Stimulated activated CD4-positive, alpha-beta T cell treated with anti-CD3 and anti-CD28 coated beads, Interleukin-15, amount 100 ng/mL, for 48 hours (primary cell): ENCODE data around the gene C1QC.
"Not testable (repeated sequence)": the region's sequence is repeated elsewhere in the genome, so short reads cannot be mapped to it uniquely, and the experiment has no call there.

Source experiments
- DNase-seq, 2 donors: peaks; one replicate each; pipeline ENCODE4 v3.0.0-alpha.2; 2020; ENCODE audit warnings: low read depth in 2 of 2

Gene C1QC

DNA sequence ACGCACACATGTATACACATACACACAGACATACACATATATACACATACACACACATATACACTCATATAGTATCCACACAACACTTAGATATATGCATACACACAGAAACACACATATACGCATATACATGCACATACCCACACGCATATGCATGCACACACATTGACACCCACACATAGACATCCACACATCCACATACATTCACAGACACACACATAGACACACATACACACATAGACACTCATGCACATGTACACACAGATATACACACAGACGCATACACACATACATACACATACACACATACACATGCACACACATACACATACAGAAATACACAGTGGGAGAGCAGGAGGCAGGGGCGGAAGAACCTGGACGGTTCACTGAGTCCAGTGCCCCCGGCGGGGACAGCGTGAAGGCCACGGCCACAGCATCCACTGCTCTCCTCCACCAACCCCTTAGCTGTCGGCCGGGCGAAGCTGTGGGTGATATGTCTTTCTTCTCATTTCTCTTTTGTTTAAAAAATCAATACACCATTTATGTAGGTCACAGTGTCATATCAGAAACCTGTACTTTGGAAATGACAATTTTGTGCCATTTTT is 6.8 kb downstream of the C1QC start:
- no peak for DNase-seq

DNA sequence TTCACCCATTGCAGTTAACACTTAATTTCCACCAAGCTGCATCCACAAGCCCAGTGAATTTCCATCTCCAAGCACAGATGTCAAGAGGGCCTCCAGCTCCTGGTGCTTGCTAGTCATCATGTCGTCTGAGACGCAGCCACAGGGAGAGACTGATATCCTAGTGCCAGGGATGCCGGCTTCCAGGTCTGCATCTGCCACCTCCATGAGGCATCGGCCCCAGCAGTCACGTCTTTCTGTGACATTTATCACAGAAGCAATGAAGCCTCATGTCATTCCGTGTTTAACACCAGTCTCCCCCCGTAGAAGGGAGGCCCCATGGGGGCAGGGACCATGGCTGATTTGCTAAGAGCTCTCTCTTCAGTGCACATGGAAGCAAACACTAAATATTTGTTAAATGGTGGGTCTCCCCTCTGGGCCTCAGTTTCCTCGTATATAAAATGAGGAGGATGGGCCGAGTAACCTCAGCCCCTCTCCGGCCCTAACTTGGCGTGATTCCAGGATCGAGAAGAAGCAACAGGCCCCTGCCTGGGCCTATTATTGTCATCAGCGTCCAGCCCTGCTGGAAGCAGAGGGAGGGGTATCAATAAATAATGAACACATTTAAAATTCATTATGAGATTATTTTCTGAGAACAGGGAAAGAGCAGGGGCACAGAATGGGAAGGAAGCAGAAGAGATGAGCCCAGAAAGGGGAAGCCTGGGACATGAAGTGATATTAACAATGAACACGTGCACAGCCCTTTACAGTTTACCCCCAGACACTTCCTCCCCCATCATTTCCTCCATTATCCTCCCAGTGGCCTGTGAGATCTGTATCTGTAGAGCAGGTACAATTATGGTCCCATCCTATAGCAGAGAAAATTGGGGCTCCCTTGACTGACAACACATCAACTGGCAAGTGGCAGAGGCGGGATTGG is 8.8 kb downstream of the C1QC start:
- no peak for DNase-seq

DNA sequence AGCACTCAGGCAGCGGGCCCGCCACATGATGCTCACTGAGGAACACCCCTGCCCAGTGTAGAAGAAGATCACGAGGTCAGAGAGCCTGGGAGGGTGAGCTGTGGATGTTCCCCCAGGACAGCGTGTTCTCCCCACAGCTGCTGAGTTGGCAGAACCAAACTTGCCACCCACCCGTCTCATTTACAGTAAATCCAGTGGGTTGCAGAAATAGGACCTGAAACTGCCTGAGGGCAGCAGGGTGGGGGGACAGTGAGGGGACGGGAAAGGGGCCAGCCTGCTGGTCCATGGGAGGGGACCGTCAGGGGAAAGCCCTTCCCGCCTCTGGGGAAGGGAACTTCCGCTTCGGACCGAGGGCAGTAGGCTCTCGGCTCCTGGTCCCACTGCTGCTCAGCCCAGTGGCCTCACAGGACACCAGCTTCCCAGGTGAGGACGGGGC is 9.5 kb downstream of the C1QC start, which contains the start of gene C1QB:
Gene C1QB, plus strand, starts transcription at position 356 of the 436 bp plus-strand sequence. CDS start 6,227 bp downstream, outside the sequence.
- no peak for DNase-seq

DNA sequence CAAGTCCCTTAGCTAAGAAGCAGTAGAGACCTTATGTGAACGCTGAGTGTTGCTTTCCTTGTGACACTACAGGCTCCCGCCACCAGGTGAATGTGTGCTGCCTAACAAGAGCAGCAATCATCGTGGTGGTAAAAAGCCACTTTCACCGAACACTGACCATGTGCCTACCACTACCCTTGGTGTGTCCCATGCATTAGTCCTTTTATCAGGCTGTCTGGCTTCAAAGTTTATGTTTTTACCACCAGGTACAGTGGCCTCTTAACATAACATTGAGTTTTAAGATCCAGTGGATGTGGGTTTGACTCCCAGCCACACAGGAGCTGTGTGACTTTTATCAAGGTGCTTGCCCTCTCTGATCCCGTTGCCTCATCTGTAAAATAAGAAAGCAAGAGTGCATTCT is 11.3 kb downstream of the C1QC start:
- DNase-seq = no peak

DNA sequence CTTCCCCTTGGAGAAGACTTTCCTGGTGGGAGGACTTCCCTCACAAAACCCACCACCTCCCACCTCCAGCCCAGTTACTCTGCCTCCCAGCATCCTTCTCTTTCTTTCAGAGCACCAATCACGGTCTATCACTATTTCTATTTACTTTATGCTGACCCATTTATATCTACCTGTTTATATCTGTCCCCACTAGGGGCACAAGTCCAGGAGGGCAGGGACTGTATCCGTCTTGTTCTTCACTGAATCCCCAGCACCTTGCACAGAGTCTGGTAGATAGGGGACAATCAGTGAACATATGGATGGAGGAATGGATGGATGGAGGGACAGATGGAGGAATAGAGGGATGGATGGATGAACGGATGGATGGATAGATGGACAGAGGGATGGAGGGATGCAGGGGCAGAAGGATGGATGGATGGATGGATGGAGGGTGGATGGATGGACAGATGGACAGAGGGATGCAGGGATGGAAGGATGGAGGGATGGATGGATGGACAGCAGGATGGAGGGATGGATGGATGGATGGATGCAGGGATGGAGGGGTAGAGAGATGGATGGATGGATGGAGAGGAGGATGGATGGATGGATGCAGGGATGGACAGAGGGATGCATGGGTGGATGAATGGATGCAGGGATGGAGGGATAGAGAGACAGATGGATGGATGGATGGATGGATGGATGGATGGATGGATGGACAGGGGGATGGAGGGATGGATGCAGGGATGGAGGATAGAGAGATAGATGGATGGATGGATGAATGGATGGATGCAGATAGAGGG is 15.1 kb downstream of the C1QC start:
- DNase-seq = no peak

DNA sequence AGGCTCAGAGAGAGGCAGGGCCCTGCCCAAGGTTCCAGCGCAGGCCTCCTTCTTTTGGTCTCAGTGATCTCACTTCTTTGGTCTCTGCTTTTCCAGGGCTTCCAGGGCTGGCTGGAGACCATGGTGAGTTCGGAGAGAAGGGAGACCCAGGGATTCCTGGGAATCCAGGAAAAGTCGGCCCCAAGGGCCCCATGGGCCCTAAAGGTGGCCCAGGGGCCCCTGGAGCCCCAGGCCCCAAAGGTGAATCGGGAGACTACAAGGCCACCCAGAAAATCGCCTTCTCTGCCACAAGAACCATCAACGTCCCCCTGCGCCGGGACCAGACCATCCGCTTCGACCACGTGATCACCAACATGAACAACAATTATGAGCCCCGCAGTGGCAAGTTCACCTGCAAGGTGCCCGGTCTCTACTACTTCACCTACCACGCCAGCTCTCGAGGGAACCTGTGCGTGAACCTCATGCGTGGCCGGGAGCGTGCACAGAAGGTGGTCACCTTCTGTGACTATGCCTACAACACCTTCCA is 17.3 kb downstream of the C1QC start:
- no peak for DNase-seq

DNA sequence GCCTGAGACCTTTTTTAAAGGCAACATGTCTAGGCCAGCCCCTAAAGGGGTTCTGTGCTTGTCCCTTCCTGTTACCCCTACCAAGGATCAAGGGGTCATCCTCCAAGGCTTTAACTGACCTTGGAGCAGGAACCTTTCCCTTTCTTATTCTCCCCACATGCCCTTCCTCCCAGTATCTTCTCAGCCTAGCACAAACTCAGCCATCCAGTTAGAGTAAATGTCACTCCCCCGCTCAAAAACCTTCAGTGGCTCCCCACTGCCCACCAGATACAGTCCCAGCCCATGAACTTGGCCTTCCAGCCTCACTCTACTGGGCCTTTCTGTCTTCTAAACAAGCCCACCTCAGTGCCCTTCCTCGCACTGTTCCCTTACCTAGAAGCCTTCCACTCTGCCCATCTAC is 18.4 kb downstream of the C1QC start:
- DNase-seq = no peak

DNA sequence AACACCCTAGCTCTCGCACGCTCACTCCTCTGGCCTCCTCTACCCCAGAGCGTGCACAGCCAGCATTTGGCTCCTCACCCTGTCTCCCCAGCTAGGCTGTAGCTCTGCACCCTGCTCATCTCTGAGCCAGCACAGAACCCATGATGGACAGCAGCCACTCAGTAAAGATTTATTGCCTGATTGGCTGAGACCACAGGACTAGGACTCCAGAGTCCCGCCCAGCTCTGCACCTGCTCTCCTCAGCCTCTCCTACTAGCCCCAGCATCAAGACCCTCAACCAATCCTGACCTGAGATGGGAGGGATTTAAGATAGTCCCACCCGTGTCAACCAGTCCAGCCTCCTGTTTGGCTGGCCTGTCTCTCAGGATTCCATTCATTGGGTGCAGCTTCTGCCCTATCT is 18.9 kb downstream of the C1QC start:
- no peak for DNase-seq

DNA sequence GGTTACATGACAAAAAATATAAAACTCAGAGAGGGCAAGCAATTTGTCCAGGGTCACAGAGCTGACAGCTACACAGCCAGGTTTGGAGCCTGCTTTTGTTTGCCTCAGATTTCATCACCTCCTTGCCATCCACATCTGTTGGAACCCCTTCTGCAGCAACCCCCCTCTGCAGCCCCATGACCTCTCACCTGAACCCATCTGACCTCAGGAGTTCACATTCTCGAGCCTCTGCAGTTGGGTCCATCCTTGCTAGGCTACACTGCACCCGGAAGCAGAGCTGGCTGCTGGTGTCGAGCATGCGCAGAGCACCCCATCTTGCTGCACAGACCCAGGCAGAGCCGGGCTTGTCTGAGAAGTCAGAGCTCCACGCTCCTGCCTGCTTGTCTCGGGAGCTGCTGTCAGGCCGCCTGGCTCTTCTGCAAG is 19.6 kb downstream of the C1QC start:
- no peak for DNase-seq

DNA sequence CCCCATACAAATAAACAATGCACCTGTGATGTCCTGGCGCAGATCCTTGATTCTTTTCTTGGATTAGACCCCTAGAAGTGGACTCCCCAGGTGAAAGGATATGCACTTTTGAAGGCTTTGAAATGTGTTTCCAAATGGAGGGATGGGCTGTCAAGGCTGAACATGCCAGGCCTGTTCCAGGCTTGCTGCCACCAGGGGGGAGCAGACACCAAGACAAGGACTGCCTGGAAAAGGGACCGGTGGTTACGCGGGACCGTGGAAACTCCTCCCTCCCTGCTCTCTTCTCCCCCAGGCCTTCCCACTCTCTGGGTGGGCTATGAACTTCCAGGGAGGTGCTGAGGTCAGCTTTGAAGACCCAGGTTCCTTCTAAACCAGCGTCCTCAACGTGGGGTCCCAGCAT is 22.3 kb downstream of the C1QC start:
- DNase-seq = no peak

DNA sequence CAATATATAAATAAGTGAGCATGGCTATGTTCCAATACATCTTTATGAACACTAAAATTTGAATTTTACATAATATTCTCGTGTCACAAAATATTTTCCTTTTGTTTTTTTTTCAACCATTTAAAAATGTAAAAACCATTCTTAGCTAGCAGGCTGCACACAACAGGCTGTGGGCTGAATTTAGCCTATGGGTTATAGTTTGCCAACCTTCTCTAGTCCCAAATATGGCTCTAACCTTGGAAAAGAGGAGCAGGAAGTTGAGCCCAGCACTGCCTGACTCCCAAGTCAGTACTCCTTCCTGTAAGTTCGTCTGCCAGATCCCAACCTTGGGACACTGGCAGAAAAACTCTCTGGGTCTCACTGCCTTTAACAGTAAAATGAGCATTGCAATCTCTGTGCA is 23.0 kb downstream of the C1QC start:
- no peak for DNase-seq

DNA sequence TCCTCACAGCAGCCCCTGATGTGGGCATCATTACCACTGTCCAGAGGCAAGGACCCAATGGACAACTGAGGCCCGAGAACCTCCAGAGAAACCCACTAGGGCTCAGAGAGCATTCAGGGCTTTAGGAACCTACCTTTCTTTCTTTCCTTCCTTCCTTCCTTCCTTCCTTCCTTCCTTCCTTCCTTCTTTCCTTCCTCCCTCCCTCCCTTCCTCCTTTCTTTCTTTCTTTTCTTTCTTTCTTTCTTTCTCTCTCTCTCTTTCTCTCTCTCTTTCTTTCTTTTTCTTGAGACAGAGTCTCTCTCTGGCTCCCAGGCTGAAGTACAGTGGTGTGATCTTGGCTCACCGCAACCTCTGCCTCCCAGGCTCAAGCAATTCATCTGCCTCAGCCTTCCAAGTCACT is 25.4 kb downstream of the C1QC start:
- DNase-seq = not testable (repeated sequence)

DNA sequence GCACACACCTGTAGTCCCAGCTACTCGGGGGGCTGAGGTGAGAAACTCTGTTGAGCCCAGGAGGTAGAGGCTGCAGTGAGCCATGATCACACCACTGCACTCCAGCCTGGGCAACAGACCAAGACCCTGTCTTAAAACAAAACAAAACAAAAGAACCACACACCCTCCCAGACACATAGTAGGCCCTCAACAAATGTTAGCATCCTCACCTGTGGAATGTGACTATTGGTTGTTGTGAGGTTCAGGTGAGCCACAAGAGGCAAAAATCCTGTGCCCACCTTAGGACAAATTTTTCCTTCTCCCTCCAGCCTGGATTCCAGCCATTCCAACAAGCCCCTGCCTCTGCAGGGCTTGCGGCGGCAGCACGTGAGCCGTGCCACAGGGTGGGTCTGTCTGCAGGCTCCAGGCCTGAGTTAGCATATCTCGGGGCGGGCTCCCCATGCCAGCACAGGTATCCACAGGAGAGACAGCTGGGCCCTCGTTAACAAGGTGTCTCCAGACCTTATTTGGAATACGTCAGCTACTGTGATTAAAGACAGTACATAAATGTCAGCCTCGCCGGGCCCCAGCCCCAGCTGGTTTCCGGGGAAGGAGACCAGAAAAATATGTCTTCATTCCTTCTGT is 27.0 kb downstream of the C1QC start:
- no peak for DNase-seq

DNA sequence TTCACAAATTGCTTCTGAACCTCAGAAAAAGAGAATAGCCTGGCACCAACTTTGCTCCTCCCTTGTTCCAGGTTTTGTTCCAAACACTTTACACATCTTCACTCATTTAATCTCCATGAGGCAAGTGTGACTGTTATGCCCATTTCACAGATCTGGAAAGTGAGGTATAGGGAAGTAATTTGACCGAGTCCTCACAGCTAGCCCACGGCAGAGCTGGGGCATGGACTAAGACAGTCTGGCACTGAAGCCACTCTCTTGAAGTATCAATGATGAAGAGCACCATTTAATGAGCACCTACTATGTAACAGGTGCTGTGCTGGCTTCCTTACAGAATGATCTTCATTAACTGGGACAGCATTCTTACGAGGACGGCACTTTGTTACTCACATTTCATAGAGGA is 28.6 kb downstream of the C1QC start:
- no peak for DNase-seq

DNA sequence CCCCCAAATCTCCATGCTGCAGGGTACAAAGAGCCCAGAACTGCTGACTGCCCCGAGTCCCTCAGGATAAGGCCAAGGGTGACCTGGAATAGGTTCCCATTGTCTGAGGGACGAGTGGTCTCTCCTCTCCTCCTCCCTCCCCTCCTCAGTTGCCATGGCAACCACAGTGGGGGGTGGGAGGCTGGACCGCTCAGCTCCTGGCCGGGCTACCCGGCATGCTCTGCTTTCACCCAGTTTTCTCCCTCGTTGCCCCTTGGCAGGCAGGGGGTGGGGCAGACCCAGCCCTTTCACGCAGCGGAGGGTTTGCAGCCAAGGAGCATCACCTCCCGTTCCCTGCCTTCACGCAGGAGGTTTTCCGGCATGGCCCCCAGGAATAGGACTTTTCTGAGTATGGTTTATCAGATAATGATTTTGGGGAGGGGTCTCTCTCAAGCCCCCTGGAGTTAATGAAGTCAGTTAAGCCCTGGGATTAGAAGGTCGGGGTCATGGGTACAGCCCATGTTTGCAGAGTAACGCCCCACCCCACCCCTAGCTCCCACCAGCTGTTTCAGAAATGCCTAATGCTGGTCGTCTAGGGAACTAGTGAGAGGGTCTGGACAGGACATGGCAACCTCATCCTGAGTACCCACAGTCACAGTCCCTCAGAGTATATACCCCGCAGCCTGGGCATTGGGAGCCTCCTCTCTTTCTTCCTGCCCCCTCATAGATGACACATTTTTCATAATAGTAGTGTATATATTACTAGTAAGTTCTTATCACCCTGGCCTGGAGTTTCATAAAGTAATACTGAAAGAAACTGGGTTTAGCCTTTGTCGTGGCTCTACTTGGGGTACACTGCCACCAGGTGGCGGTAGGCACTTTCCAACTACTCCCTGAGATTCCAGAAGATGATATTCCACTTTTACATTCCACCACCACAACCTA is 30.3 kb downstream of the C1QC start:
- peak in 1 of 2 donors; percentile 31 for DNase-seq

DNA sequence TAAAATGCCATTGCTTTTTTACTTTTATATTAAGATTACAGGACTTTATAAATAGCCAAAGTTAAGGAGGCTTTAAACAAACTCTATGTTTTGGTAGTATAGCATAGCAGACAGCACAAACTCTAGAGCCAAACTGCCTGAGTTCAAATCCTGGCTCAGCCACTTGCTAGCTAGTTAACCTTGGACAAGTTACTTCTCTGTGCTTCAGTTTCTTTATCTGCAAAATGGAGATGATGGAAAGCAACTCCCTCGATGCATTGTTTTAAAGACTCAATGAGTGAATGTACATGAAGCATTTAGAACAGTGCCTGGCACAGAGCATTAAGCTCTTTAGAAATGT is 30.9 kb downstream of the C1QC start:
- no peak for DNase-seq

DNA sequence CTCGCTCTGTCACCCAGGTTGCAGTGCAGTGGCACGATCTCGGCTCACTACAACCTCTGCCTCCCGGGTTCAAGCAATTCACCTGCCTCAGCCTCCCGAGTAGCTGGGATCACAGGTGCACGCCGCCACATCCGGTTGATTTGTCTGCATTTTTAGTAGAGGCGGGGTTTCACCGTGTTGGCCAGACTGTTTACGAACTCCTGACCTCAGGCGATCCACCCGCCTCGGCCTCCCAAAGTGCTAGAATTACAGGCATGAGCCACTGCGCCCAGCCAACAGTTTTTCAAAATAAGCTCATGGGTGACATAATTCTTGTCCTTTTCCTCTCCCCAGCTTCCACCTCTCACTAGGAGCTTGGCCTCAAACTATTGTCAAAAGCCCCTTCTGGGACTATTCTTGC is 32.7 kb downstream of the C1QC start:
- DNase-seq = not testable (repeated sequence)

DNA sequence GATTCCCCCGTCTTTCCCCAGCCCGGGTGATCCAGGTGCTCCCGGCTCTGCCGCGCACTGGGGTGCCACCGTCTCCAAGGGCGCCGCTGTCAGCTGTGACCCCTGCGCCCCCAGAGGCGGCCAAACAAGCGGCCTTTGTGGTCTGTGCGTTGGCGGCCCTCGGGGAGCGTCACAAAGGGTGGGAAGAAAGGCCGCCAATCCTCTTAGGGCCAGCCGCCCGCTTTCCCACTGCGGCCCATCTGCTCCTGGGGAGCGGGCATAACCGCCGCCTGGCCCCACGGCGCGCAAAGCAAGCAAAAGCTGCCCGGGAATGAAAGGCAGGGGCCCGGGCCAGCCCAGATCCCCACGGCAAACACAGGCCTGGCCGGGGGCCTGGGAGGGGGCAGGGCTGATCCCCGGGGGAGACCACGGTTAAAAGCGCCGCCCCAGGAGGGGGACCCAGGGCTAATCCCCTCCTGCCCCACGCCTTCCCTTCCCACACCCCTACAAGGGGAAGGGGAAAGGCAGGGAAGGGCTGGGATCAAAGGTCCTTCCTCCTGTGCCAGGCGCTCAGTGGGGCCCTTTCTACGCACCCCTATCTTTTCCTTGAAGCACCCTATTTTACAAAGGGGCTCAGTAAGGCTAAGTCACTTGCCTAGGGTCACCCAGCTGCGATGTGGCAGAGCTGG is 33.6 kb downstream of the C1QC start:
- no peak for DNase-seq

DNA sequence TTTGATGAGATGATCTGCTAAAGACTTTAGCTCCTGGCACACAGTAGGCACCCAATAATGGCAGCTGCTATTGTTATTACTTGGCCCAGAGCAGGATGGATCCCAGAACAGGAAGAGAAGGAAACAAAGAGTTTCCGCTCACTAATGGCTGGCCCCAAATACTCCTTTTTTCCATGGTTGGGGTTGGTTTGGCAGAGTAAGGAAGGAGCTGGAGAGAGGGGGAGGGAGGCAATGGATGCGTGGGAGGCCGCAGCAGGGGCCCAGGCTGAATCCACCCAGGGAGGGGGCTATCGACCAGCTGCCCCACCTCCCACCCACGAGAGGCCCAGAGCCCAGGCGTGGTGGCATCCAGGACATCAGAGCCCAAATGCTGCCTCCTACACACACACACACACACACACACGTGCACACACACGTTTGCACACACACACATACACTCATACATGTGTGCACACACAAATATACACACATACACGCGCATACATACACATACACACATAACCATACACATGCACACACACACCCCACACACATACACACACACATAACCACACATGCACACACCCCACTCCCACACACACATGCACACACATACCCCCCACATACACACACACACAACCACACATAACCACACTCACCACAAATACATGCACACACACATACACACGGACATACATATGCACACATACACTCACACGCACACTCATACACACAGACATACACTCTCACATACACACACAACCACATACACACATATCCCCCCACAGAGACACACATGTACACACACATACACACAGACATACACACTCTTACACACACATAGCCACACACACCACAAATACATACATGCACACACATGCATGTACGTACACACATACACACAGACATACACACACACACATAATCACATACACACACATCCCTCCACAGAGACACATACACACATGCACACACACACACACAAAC is 34.8 kb downstream of the C1QC start:
- DNase-seq = no peak
